RWPE2 (cell line): ENCODE data around the gene IQCH.

Source experiments
- ATAC-seq: fragments of 200-7000 bp; cut with Tn5 transposase; 3 replicates; pipeline ENCODE4 v1.9.1; 2021; ENCODE audit warnings: low read depth
- DNase-seq: peaks from one replicate; pipeline ENCODE4 v3.0.0-alpha.2; 2020; ENCODE audit warnings: low spot score
- H3K27ac ChIP-seq: fragments of 450-650 bp; 2 replicates; pipeline ENCODE4 v1.5.1; 2017; ENCODE audit warnings: mild to moderate bottlenecking; ENCODE audit not compliant: poor library complexity, severe bottlenecking
- H3K27me3 ChIP-seq: fragments of 250-450 bp; sonication (Bioruptor Pico); 2 replicates; pipeline ENCODE4 v1.5.1; 2021; ENCODE audit warnings: mild to moderate bottlenecking, moderate library complexity; ENCODE audit not compliant: insufficient read depth, poor library complexity, severe bottlenecking
- H3K36me3 ChIP-seq: fragments of 250-450 bp; sonication (Bioruptor Pico); 2 replicates; pipeline ENCODE4 v1.5.1; 2020; ENCODE audit warnings: low read depth, mild to moderate bottlenecking, moderate library complexity
- H3K4me1 ChIP-seq: fragments of 250-450 bp; sonication (Bioruptor Pico); 2 replicates; pipeline ENCODE4 v1.5.1; 2021; ENCODE audit warnings: mild to moderate bottlenecking, moderate library complexity; ENCODE audit not compliant: insufficient read depth, poor library complexity, severe bottlenecking
- H3K4me3 ChIP-seq: fragments of 250-450 bp; sonication (Bioruptor Pico); 2 replicates; pipeline ENCODE4 v1.5.1; 2021; ENCODE audit warnings: mild to moderate bottlenecking, moderate library complexity; ENCODE audit not compliant: severe bottlenecking
- H3K9me3 ChIP-seq: fragments of 250-450 bp; sonication (Bioruptor Pico); 2 replicates; pipeline ENCODE4 v1.5.1; 2021; ENCODE audit warnings: mild to moderate bottlenecking, moderate library complexity; ENCODE audit not compliant: severe bottlenecking
- CTCF ChIP-seq: fragments of 450-650 bp; IDR thresholded peaks from one replicate; pipeline ENCODE4 v1.5.1; 2017; ENCODE audit warnings: mild to moderate bottlenecking, moderate library complexity; ENCODE audit not compliant: poor library complexity, severe bottlenecking

Gene IQCH

GRCh38 chr15:67228286-67228685 lies 26.3 kb upstream of the IQCH start:
- ATAC-seq: no peak
- no peaks in the 10 kb centered on the region for H3K27me3 ChIP-seq
- no peak overlapping the region for H3K4me3 ChIP-seq
- peaks cover 36% of the 10 kb centered on the region for H3K4me1 ChIP-seq
- TF ChIP-seq CTCF: no peak
- no peak for DNase-seq
- H3K9me3 ChIP-seq: no peaks in the 10 kb centered on the region
- no peak overlapping the region for H3K27ac ChIP-seq
- H3K36me3 ChIP-seq: peaks cover 67% of the 10 kb centered on the region

GRCh38 chr15:67230504-67230903 lies 24.1 kb upstream of the IQCH start:
- Histone ChIP-seq H3K9me3 (no peaks in the 10 kb centered on the region), H3K27me3 (no peaks in the 10 kb centered on the region), H3K4me1 (peaks cover 17% of the 10 kb centered on the region), H3K4me3 (no peak overlapping the region), H3K27ac (no peak overlapping the region), H3K36me3 (peaks cover 86% of the 10 kb centered on the region)
- TF ChIP-seq CTCF: no peak
- DNase-seq: no peak
- ATAC-seq: peak; percentile 23; the same call in 1 of the 3 replicates

DNA sequence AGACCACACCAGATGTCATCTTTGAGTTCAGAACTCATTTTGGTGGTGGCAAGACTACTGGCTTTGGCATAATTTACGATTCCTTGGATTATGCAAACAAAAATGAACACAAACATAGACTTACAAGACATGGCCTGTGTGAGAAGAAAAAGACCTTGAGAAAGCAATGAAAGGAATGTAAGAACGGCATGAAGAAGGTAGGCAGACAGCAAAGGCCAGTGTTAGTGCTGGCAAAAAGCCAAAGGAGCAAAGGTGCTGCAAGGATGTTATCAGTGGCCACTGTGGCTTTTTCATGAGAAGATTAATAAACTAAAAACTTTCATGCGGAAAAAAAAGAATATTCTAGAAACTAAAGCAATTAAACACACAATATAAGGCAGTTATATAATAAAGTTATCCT lies 22.0 kb upstream of the IQCH start:
- no peaks in the 10 kb centered on the region for H3K4me1 ChIP-seq
- H3K27me3 ChIP-seq: no peaks in the 10 kb centered on the region
- DNase-seq: no peak
- no peak overlapping the region for H3K27ac ChIP-seq
- no peak for ATAC-seq
- H3K9me3 ChIP-seq: no peaks in the 10 kb centered on the region
- no peak overlapping the region for H3K4me3 ChIP-seq
- no peak for TF ChIP-seq CTCF
- peaks cover 85% of the 10 kb centered on the region for H3K36me3 ChIP-seq

GRCh38 chr15:67240235-67241131 lies 14.1 kb upstream of the IQCH start:
- Histone ChIP-seq H3K9me3 (no peaks in the 10 kb centered on the region), H3K27me3 (no peaks in the 10 kb centered on the region), H3K4me1 (peaks cover 40% of the 10 kb centered on the region), H3K4me3 (no peak overlapping the region), H3K27ac (peak overlapping the region; percentile 14), H3K36me3 (peaks cover 31% of the 10 kb centered on the region)
- no peak for DNase-seq
- peak; percentile 77 for ATAC-seq
- TF ChIP-seq CTCF: peak; percentile 90
